ENCODE data around the gene CAMK1D.

Gene CAMK1D

DNA sequence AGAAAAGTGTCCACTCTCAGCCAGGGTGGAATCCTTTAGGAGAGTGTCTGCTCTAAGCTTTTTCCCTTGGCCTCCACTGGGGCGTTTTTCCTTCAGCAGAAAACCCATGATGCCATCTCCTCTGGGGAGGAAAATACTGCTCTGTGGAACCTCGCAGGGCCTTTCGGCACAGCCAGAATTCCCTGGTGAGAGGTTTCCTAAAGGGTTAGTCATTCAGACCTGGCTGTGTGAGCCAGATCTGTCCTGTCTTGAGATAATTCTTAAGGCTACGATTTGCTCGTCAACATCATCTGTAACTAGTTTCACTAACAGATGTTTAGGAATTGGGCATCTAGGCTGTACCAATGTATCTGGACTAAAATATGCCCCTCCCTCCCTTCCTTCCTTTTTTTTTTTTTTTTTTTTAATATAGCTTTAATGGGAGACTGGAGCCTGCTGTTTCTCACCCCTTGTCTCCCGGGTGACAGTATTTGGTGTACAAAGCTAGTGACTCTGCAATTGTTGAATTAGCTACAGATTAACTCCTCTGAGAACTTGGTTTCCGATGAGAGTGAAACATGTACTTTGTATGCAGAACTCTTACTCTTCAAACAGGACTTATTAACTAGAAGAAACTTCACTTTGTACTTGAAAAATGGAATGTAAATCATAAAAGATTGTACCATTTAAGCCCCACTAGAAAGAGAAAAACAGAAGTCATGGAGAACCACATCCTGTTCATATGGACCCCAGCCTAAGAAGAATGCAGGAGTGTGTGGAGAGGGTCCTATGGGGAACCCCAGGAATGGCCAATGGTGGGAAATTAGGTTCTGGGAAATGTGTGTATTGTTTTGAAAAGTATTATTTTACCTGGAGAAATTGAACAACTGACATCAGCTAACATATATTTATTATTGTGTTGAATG lies 230.9 kb downstream of the CAMK1D start:
- H3K27ac ChIP-seq = no peak overlapping the region
- TF ChIP-seq, protein P1, sequence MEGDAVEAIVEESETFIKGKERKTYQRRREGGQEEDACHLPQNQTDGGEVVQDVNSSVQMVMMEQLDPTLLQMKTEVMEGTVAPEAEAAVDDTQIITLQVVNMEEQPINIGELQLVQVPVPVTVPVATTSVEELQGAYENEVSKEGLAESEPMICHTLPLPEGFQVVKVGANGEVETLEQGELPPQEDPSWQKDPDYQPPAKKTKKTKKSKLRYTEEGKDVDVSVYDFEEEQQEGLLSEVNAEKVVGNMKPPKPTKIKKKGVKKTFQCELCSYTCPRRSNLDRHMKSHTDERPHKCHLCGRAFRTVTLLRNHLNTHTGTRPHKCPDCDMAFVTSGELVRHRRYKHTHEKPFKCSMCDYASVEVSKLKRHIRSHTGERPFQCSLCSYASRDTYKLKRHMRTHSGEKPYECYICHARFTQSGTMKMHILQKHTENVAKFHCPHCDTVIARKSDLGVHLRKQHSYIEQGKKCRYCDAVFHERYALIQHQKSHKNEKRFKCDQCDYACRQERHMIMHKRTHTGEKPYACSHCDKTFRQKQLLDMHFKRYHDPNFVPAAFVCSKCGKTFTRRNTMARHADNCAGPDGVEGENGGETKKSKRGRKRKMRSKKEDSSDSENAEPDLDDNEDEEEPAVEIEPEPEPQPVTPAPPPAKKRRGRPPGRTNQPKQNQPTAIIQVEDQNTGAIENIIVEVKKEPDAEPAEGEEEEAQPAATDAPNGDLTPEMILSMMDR (conservative IDR thresholded peaks at IDR 0.05) = no peak

DNA sequence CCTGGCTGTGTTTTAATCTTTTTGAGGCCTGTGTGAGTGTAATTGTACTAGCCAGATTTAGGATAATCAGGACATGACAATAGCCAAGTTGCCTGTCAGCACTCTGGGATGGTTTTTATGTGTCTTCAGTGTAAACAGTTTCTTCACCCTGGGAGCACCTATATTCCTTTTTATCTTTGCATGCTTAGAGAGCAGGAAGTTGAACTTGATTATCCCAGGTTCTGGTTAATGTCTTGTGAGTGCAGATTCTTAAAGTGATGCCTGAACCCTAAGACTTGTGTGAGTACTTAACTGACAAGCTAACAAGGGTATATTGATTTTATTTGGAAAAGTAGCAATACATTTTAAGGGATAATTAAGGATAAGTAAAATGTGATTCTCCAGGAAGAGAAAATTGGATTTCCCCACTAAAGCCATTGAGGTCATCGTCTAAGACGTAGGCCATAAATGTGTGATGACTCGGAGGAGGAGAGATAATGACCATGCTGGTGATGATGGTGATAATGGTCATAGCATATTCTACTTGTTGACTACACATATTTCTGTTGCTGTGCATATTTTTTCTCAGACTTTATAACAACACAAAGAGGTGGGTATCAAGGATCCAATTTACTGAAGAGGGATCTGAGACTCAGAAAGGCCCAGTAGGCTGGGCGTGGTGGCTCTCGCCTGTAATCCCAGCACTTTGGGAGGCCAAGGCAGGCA lies 234.7 kb downstream of the CAMK1D start:
- peak overlapping the region; percentile 58 for H3K27ac ChIP-seq
- TF ChIP-seq, protein P1 (conservative IDR thresholded peaks at IDR 0.05) = no peak

DNA sequence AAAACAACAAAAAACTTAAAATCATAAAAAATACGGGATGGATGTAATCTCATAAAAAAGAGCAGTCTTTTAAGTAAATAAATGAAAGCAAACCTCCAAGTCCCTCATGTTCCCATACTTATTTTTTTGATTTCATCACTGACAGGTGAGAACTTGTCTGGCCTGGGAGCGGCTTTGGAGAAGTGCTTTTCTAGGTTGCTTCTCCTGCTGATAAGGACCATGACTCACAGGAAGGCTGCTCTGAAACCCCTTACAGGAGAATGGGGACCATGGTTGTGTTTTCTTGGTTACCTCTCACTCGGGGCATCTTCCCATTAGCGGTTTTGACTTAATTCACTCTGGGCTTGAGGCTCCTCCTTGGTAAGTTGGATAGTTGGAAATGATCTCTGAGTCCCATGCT lies 237.4 kb downstream of the CAMK1D start:
- H3K27ac ChIP-seq = peak overlapping the region; percentile 29; the same call in 1 of the 2 replicates
- TF ChIP-seq, protein P1 (conservative IDR thresholded peaks at IDR 0.05) = no peak

DNA sequence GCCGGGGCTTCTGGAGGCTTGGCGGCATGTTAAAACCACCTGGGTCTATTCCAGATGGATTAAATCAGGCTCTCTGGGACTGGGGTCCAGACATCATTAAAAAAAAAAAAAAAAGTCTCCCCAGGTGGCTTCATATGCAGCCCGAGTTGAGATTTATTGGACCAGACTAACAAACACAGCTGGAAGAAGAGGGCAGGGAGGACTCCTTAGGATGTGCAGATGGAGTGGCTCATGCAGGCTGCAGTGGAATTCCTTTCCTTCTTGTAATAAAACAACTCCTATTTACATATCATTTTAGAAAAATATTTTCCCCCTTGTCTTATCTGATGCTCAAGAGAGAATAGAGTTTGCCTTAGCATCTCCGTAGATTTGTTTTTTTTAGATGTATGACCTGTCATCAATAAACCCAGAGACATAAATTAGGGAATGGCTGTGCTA lies 238.1 kb downstream of the CAMK1D start:
- TF ChIP-seq, protein P1 (conservative IDR thresholded peaks at IDR 0.05) = no peak
- H3K27ac ChIP-seq = peak overlapping the region; percentile 29

DNA sequence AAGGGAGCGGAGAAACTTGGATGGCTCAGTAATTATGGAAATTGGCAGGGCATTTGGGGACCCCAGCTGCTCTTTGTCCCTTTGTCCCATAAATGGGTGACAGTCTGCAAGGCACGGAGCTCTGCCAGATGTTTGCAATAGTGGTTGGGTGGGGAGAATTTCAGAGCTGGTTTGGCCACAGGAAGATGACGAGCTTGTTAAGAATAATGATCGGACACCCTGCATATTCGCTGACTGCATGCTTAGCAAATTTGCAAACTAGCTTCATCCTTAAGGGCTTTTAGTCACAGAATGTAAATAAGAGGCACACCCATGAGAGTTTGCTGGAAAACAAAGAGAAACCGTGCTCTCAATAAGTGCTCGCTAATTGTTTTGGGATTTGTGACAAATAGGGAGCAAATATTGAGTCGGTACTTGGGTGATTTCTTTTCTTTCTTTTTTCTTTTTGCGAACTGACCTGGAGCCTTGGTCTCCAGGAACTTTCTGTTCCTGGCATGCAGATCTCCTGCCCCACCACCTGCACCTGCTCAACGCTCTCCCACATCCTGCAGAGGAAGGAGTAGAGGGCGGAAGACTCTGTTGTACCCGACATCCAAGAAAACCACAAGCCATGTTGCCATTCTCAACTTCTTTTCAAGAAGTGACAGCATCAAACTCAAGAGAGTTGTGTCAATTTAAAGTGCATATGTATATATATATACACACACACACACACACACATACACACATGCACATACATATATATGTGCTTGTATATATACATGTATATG lies 238.9 kb downstream of the CAMK1D start:
- TF ChIP-seq, protein P1 (conservative IDR thresholded peaks at IDR 0.05) = no peak
- H3K27ac ChIP-seq = peak overlapping the region; percentile 29

DNA sequence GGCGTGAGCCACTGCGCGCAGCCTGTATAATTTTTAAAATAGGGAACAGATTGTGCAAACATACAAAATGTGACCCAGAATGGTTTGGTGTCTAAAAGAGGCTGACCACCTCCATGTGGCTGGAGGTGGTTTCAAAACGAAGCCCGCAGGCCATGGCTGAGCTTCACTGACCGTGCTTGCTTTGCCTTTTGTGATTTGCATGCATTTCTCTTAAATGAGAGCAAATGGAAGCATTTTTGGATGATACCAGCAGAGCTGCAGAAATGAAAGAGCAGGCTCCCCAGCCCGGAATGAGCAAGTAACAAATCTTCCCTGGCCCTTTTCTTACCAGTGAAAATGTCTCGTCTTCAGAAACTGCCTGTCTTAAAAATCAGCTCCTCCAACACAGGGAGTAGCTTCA lies 239.9 kb downstream of the CAMK1D start:
- no peak overlapping the region for H3K27ac ChIP-seq
- TF ChIP-seq, protein P1 (conservative IDR thresholded peaks at IDR 0.05) = no peak

DNA sequence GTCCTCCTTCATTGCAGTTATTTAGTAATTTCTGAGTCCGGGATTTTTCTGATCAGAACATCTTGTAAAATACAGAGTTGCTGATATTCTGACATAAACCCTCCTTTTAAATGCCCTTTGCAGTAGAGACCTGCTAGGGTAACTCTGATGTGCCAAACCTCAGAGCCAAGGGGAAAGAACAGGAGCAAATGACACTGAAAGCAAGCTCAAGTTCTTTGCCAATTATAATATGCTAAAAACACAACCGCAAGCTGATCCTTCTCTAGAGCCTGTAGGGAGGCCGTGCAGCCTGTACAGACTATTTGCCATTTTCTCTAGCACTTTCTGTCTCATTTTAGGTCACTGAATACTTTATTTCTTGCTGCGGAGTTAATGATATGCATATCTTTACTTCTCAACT lies 240.4 kb downstream of the CAMK1D start:
- TF ChIP-seq, protein P1 (conservative IDR thresholded peaks at IDR 0.05) = no peak
- no peak overlapping the region for H3K27ac ChIP-seq

Data from VCaP (cell line).